HEK293 (cell line): ENCODE results near the gene ITPR2.

Source experiments
- KLF9 ChIP-seq: fragments of 450-650 bp; formaldehyde crosslinking; IDR thresholded peaks from 2 replicates; pipeline ENCODE4 v1.5.1; 2016; ENCODE audit warnings: missing biosample characterization, missing genetic modification characterization, low read depth
- PATZ1 ChIP-seq: fragments of 450-650 bp; formaldehyde crosslinking; IDR thresholded peaks from 2 replicates; pipeline ENCODE4 v1.5.1; 2016; ENCODE audit warnings: missing biosample characterization, missing genetic modification characterization
- ZBTB10 ChIP-seq: fragments of 450-650 bp; formaldehyde crosslinking; IDR thresholded peaks from 2 replicates; pipeline ENCODE4 v1.5.1; 2016; ENCODE audit warnings: missing biosample characterization, missing genetic modification characterization
- ZBTB17 ChIP-seq: fragments of 450-650 bp; formaldehyde crosslinking; IDR thresholded peaks from 2 replicates; pipeline ENCODE4 v1.5.1; 2016; ENCODE audit warnings: missing biosample characterization, missing genetic modification characterization
- ZNF121 ChIP-seq: fragments of 450-650 bp; formaldehyde crosslinking; IDR thresholded peaks from 2 replicates; pipeline ENCODE4 v1.5.1; 2016; ENCODE audit warnings: missing biosample characterization, missing genetic modification characterization
- ZNF621 ChIP-seq: fragments of 450-650 bp; formaldehyde crosslinking; IDR thresholded peaks from 2 replicates; pipeline ENCODE4 v1.5.1; 2017; ENCODE audit warnings: missing biosample characterization, missing genetic modification characterization
- ZNF837 ChIP-seq: fragments of 450-650 bp; formaldehyde crosslinking; IDR thresholded peaks from 2 replicates; pipeline ENCODE4 v1.5.1; 2016; ENCODE audit warnings: missing biosample characterization, missing genetic modification characterization
- TF ChIP-seq, protein P1 (sequence below): fragments of 450-650 bp; formaldehyde crosslinking; IDR thresholded peaks from 2 replicates; pipeline ENCODE4 v1.5.1; 2016; ENCODE audit warnings: missing biosample characterization, missing genetic modification characterization

- TF ChIP-seq ZNF121 (tag by site-specific recombination) (no peak), PATZ1 (no peak), ZNF837 (tag by site-specific recombination) (no peak), ZBTB10 (tag by site-specific recombination) (no peak), KLF9 (no peak), ZNF621 (no peak), ZBTB17 (tag by site-specific recombination) (no peak)
- TF ChIP-seq, protein P1, sequence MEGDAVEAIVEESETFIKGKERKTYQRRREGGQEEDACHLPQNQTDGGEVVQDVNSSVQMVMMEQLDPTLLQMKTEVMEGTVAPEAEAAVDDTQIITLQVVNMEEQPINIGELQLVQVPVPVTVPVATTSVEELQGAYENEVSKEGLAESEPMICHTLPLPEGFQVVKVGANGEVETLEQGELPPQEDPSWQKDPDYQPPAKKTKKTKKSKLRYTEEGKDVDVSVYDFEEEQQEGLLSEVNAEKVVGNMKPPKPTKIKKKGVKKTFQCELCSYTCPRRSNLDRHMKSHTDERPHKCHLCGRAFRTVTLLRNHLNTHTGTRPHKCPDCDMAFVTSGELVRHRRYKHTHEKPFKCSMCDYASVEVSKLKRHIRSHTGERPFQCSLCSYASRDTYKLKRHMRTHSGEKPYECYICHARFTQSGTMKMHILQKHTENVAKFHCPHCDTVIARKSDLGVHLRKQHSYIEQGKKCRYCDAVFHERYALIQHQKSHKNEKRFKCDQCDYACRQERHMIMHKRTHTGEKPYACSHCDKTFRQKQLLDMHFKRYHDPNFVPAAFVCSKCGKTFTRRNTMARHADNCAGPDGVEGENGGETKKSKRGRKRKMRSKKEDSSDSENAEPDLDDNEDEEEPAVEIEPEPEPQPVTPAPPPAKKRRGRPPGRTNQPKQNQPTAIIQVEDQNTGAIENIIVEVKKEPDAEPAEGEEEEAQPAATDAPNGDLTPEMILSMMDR, result no peak
Observed at GRCh38 chr12:26767865-26768264, 65.1 kb downstream of the ITPR2 start.
